Measurements from ENCODE around the gene INTS14.

Gene INTS14

GRCh38 chr15:65653341-65653740, 42.4 kb upstream of the INTS14 start:
- peak overlapping the region; percentile 29 for H3K27ac ChIP-seq
- no peak overlapping the region for H3K4me3 ChIP-seq (ENCODE audit: low read depth, low read length)
- no peak for DNase-seq
- no peaks in the 10 kb centered on the region for H3K27me3 ChIP-seq (replicated peaks)
- TF ChIP-seq CTCF (IDR thresholded peaks at IDR 0.05; ENCODE audit: low read depth, low read length, missing control alignments), result no peak
- H3K36me3 ChIP-seq (replicated peaks), result peaks cover 4% of the 10 kb centered on the region
- in situ Hi-C loops (cut with HindIII; ENCODE audit: low pct_ligation_motif_present, low sequenced_read_pairs), result no loop called here

GRCh38 chr15:65651831-65652749, 41.2 kb upstream of the INTS14 start:
- TF ChIP-seq CTCF (IDR thresholded peaks at IDR 0.05; ENCODE audit: low read depth, low read length, missing control alignments), result no peak
- peaks cover 4% of the 10 kb centered on the region for H3K36me3 ChIP-seq (replicated peaks)
- DNase-seq, result no peak
- H3K27me3 ChIP-seq (replicated peaks), result no peaks in the 10 kb centered on the region
- H3K27ac ChIP-seq, result no peak overlapping the region
- no peak overlapping the region for H3K4me3 ChIP-seq (ENCODE audit: low read depth, low read length)
- in situ Hi-C loops (cut with HindIII; ENCODE audit: low pct_ligation_motif_present, low sequenced_read_pairs), result no loop called here

GRCh38 chr15:65651042-65651322, 40.1 kb upstream of the INTS14 start:
- no peak overlapping the region for H3K27ac ChIP-seq
- in situ Hi-C loops (cut with HindIII; ENCODE audit: low pct_ligation_motif_present, low sequenced_read_pairs), result no loop called here
- no peaks in the 10 kb centered on the region for H3K27me3 ChIP-seq (replicated peaks)
- peaks cover 3% of the 10 kb centered on the region for H3K36me3 ChIP-seq (replicated peaks)
- TF ChIP-seq CTCF (IDR thresholded peaks at IDR 0.05; ENCODE audit: low read depth, low read length, missing control alignments), result no peak
- DNase-seq, result no peak
- H3K4me3 ChIP-seq (ENCODE audit: low read depth, low read length), result no peak overlapping the region

- no peak for TF ChIP-seq CTCF (IDR thresholded peaks at IDR 0.05; ENCODE audit: low read depth, low read length, missing control alignments)
- no peak overlapping the region for H3K4me3 ChIP-seq (ENCODE audit: low read depth, low read length)
These were observed 39.5 kb upstream of the INTS14 start for GRCh38 chr15:65650312-65651041.

GRCh38 chr15:65646486-65646885, 35.6 kb upstream of the INTS14 start:
- H3K36me3 ChIP-seq (replicated peaks), result no peaks in the 10 kb centered on the region
- H3K27me3 ChIP-seq (replicated peaks), result no peaks in the 10 kb centered on the region
- no peak overlapping the region for H3K4me3 ChIP-seq (ENCODE audit: low read depth, low read length)
- DNase-seq, result peak; percentile 40
- in situ Hi-C loops (cut with HindIII; ENCODE audit: low pct_ligation_motif_present, low sequenced_read_pairs), result loop anchor here (25.0 kb wide), 1 partner anchor 216 kb away; the partner anchor contains the start of gene RAB11A
- no peak for TF ChIP-seq CTCF (IDR thresholded peaks at IDR 0.05; ENCODE audit: low read depth, low read length, missing control alignments)
- H3K27ac ChIP-seq, result no peak overlapping the region

More at GRCh38 chr15:65650312-65651041, 39.5 kb upstream of the INTS14 start:
- no peak overlapping the region for H3K27ac ChIP-seq
- in situ Hi-C loops (cut with HindIII; ENCODE audit: low pct_ligation_motif_present, low sequenced_read_pairs), result no loop called here
- H3K27me3 ChIP-seq (replicated peaks), result no peaks in the 10 kb centered on the region
- DNase-seq, result no peak
- H3K36me3 ChIP-seq (replicated peaks), result no peaks in the 10 kb centered on the region

Measured in brain microvascular endothelial cell (primary cell).